ENCODE measurements around the gene PLXNA4.

PLXNA4 gene

GRCh38 chr7:132115028-132115427 lies 461.2 kb downstream of the PLXNA4 start:
- no peak for DNase-seq (ENCODE audit: low spot score)

- DNase-seq (ENCODE audit: low spot score) = no peak
Observed at GRCh38 chr7:132114411-132114810, 461.9 kb downstream of the PLXNA4 start.

GRCh38 chr7:132113536-132114371 lies 462.5 kb downstream of the PLXNA4 start:
- no peak for DNase-seq (ENCODE audit: low spot score)

GRCh38 chr7:132112657-132113056 lies 463.6 kb downstream of the PLXNA4 start:
- no peak for DNase-seq (ENCODE audit: low spot score)

GRCh38 chr7:132112106-132112505 lies 464.2 kb downstream of the PLXNA4 start:
- DNase-seq (ENCODE audit: low spot score) = no peak

- no peak for DNase-seq (ENCODE audit: low spot score)
Observed at GRCh38 chr7:132110692-132111091, 465.6 kb downstream of the PLXNA4 start.

- DNase-seq (ENCODE audit: low spot score) = no peak
Observed at GRCh38 chr7:132109769-132110168, 466.5 kb downstream of the PLXNA4 start.

- DNase-seq (ENCODE audit: low spot score) = no peak
Observed at GRCh38 chr7:132108563-132108962, 467.7 kb downstream of the PLXNA4 start.

GRCh38 chr7:132106491-132106890 lies 469.8 kb downstream of the PLXNA4 start:
- no peak for DNase-seq (ENCODE audit: low spot score)

- no peak for DNase-seq (ENCODE audit: low spot score)
Observed at GRCh38 chr7:132105096-132105495, 471.2 kb downstream of the PLXNA4 start.

GRCh38 chr7:132103718-132104117 lies 472.6 kb downstream of the PLXNA4 start:
- DNase-seq (ENCODE audit: low spot score) = no peak

- DNase-seq (ENCODE audit: low spot score) = no peak
Observed at GRCh38 chr7:132102942-132103341, 473.3 kb downstream of the PLXNA4 start.

- DNase-seq (ENCODE audit: low spot score) = no peak
Observed at GRCh38 chr7:132102391-132102790, 473.9 kb downstream of the PLXNA4 start.

GRCh38 chr7:132100981-132101380 lies 475.3 kb downstream of the PLXNA4 start:
- no peak for DNase-seq (ENCODE audit: low spot score)

GRCh38 chr7:132100483-132100882 lies 475.8 kb downstream of the PLXNA4 start:
- no peak for DNase-seq (ENCODE audit: low spot score)

GRCh38 chr7:132099163-132099562 lies 477.1 kb downstream of the PLXNA4 start:
- no peak for DNase-seq (ENCODE audit: low spot score)

- no peak for DNase-seq (ENCODE audit: low spot score)
Observed at GRCh38 chr7:132098327-132098726, 477.9 kb downstream of the PLXNA4 start.

- DNase-seq (ENCODE audit: low spot score) = no peak
Observed at GRCh38 chr7:132097550-132098134, 478.6 kb downstream of the PLXNA4 start.

GRCh38 chr7:132095111-132095765 lies 481.0 kb downstream of the PLXNA4 start:
- no peak for DNase-seq (ENCODE audit: low spot score)

GRCh38 chr7:132092106-132092505 lies 484.2 kb downstream of the PLXNA4 start:
- no peak for DNase-seq (ENCODE audit: low spot score)

GRCh38 chr7:132091706-132092105 lies 484.6 kb downstream of the PLXNA4 start:
- no peak for DNase-seq (ENCODE audit: low spot score)

- no peak for DNase-seq (ENCODE audit: low spot score)
Observed at GRCh38 chr7:132090444-132090843, 485.8 kb downstream of the PLXNA4 start.

GRCh38 chr7:132089356-132089755 lies 486.9 kb downstream of the PLXNA4 start:
- DNase-seq (ENCODE audit: low spot score) = no peak

All from pons (tissue), 1 donor.